Psoas muscle (tissue), 8 donors: ENCODE results near the gene NPEPL1. TPM values are rescaled to one million over a fixed set of nuclear protein-coding genes. Genes with fewer than 3 reads are reported as not detected.
A peak's percentile ranks its signal among the peaks of the same experiment; 100 is the strongest.

Source experiments
- ATAC-seq, 4 donors: fragments of 200-7000 bp; cut with Tn5 transposase; one replicate each; pipeline ENCODE4 v1.9.1; 2020; ENCODE audit warnings: moderate library complexity in 3 of 4, mild to moderate bottlenecking in 2 of 4
- DNase-seq, 2 donors: peaks; one replicate each; pipeline ENCODE4 v3.0.0-alpha.2; 2020
- H3K27ac ChIP-seq: fragments of 200-600 bp; one replicate; pipeline ENCODE4 v1.8.0; 2022
- H3K27me3 ChIP-seq, 3 donors: fragments of 200-600 bp in 1 of 3; one replicate each; pipeline versions ENCODE4 v1.6.1 to v1.8.0; 2013 to 2022; ENCODE audit warnings: low read length in 2 of 3, mild to moderate bottlenecking in 2 of 3, moderate library complexity in 1 of 3; ENCODE audit not compliant: insufficient read depth in 3 of 3
- H3K36me3 ChIP-seq, 2 donors: fragments of 200-600 bp in 1 of 2; one replicate each; pipeline versions ENCODE4 v1.6.1 to v1.8.0; 2013 to 2022; ENCODE audit warnings: low read depth in 1 of 2, mild to moderate bottlenecking in 1 of 2, moderate library complexity in 1 of 2; ENCODE audit not compliant: insufficient read depth in 1 of 2
- H3K4me1 ChIP-seq: fragments of 200-600 bp; one replicate; pipeline ENCODE4 v1.8.0; 2022
- H3K4me3 ChIP-seq: fragments of 200-600 bp; one replicate; pipeline ENCODE4 v1.8.0; 2022; ENCODE audit warnings: mild to moderate bottlenecking
- H3K9me3 ChIP-seq: fragments of 200-600 bp; one replicate; pipeline ENCODE4 v1.8.0; 2022
- CTCF ChIP-seq: fragments of 200-600 bp; IDR thresholded peaks from one replicate; pipeline ENCODE4 v1.8.0; 2022; ENCODE audit warnings: antibody characterized with exemption
- WGBS, 3 donors: extraction: QIAGEN DNeasy Blood & Tissue Kit; methylation state at CpG; one replicate each; pipeline versions ENCODE4 v1.1.6 to v1.1.7; 2013; 5-methylcytosine and 5-hydroxymethylcytosine counted together
- intact Hi-C, 2 donors: fragments of 100-400 bp; cut with DNase I; formaldehyde crosslinking; loops; one replicate each; pipeline versions ENCODE4 v1.11.0 to v1.14.2; 2022
- polyA plus RNA-seq, 3 donors: library from polyadenylated mRNA; stranded (reverse); fragments of 200-250 nt; gene quantifications; one replicate each; pipeline ENCODE4 v1.2.3, GENCODE V29; 2013
- total RNA-seq, 4 donors: library from RNA; stranded (reverse); fragmentation: NEBNext Ultra II Directional in 2 of 4; extraction: Animal tissue kit (Norgen Biotek cat#: 25700) in 2 of 4; gene quantifications; one replicate each; pipeline versions ENCODE4 v1.2.1 to v1.2.4, GENCODE V29; 2021 to 2023
- donor health status: healthy with polysubstance abuse.
- donor health status: DM: no; HTN: no; CAD: no; lungs with moderate emphysema.
- donor health status: Bipolar disorder and iron deficiency.
- donor health status: healthy.
- donor health status: DM: yes; HTN: yes; CAD: no.
- donor health status: DM: no; HTN: no; CAD: no.
- donor health status: DM: no; HTN: no; CAD: no.
- donor health status: DM: yes; HTN: yes; CAD: no.

Gene NPEPL1
- total and polyA plus RNA-seq, 7 donors = 18.4 to 52.3 (median 36.0) TPM

- no peak for TF ChIP-seq CTCF
- Histone ChIP-seq H3K4me1 (no peaks in the 10 kb centered on the region), H3K4me3 (no peak overlapping the region), H3K27me3 (peaks cover 0 to 1% (median 0%) of the 10 kb centered on the region in 3 donors), H3K27ac (no peak overlapping the region), H3K36me3 (peaks cover 0 to 30% of the 10 kb centered on the region in 2 donors), H3K9me3 (no peaks in the 10 kb centered on the region)
- 84 to 87% (median 86%) methylated on average over 11 of the region's 11 CpGs for WGBS, 3 donors
- intact Hi-C loops = no loop called here
- DNase-seq (peak in 1 of 2 donors; percentile 8), ATAC-seq (no peak)
Measured at GRCh38 chr20:58715391-58715800, 22.8 kb downstream of the NPEPL1 start.

- intact Hi-C loops = no loop called here
- H3K4me1 ChIP-seq = no peaks in the 10 kb centered on the region
- no peaks in the 10 kb centered on the region for H3K9me3 ChIP-seq
- H3K4me3 ChIP-seq = no peak overlapping the region
- 85 to 89% (median 89%) methylated on average over 17 to 18 of the region's 18 CpGs for WGBS, 3 donors
- peaks cover 0 to 30% of the 10 kb centered on the region in 2 donors for H3K36me3 ChIP-seq
- H3K27me3 ChIP-seq = peaks cover 0 to 6% (median 0%) of the 10 kb centered on the region in 3 donors
- no peak for TF ChIP-seq CTCF
- ATAC-seq (peak in 1 of 4 donors; percentile 6), DNase-seq (peak; percentile 10 to 29)
- H3K27ac ChIP-seq = no peak overlapping the region
Measured at GRCh38 chr20:58715801-58716475, 23.3 kb downstream of the NPEPL1 start.

GRCh38 chr20:58716476-58717277, 24.1 kb downstream of the NPEPL1 start:
- H3K9me3 ChIP-seq = no peaks in the 10 kb centered on the region
- ATAC-seq (peak in 2 of 4 donors; percentile 8 to 11), DNase-seq (peak; percentile 10 to 49)
- intact Hi-C loops = no loop called here
- H3K27me3 ChIP-seq = peaks cover 0 to 14% (median 0%) of the 10 kb centered on the region in 3 donors
- no peak overlapping the region for H3K27ac ChIP-seq
- H3K4me1 ChIP-seq = no peaks in the 10 kb centered on the region
- 43 to 46% (median 45%) methylated on average over 23 of the region's 23 CpGs for WGBS, 3 donors
- H3K4me3 ChIP-seq = no peak overlapping the region
- TF ChIP-seq CTCF = no peak
- peaks cover 0 to 30% of the 10 kb centered on the region in 2 donors for H3K36me3 ChIP-seq

- no peaks in the 10 kb centered on the region for H3K9me3 ChIP-seq
- peaks cover 0 to 22% (median 0%) of the 10 kb centered on the region in 3 donors for H3K27me3 ChIP-seq
- peaks cover 0 to 29% of the 10 kb centered on the region in 2 donors for H3K36me3 ChIP-seq
- 69 to 79% (median 72%) methylated on average over 23 of the region's 23 CpGs for WGBS, 3 donors
- intact Hi-C loops = no loop called here
- TF ChIP-seq CTCF = no peak
- DNase-seq = peak; percentile 7 to 46
- H3K4me3 ChIP-seq = no peak overlapping the region
- H3K4me1 ChIP-seq = no peaks in the 10 kb centered on the region
- peak in 3 of 4 donors; percentile 8 to 32 (median 13) for ATAC-seq
- no peak overlapping the region for H3K27ac ChIP-seq
Measured at GRCh38 chr20:58717278-58718091, 24.9 kb downstream of the NPEPL1 start.
